Natural killer cell (primary cell): ENCODE results near the gene ZSWIM8. TPM values are rescaled to one million over a fixed set of nuclear protein-coding genes. Genes with fewer than 3 reads are reported as not detected.
"Not testable (repeated sequence)": the region's sequence is repeated elsewhere in the genome, so short reads cannot be mapped to it uniquely, and the experiment has no call there.

Experiments
- ATAC-seq, 3 donors: fragments of 150-1000 bp in 2 of 3; fragments of 200-7000 bp in 1 of 3; cut with Tn5 transposase; 1 replicate in 1 of 3; 2 replicates in 2 of 3; pipeline ENCODE4 v1.10.0; 2021; ENCODE audit warnings: mild to moderate bottlenecking in 2 of 3, moderate library complexity in 2 of 3
- DNase-seq, 2 donors: peaks; one replicate each; pipeline versions ENCODE4 v3.0.0 to v3.0.0-alpha.2; 2013 to 2021; ENCODE audit warnings: mixed read lengths in 1 of 2
- H3K27ac ChIP-seq: one replicate; pipeline ENCODE4 v1.5.1; 2013; ENCODE audit warnings: mild to moderate bottlenecking, low read length
- H3K27me3 ChIP-seq: one replicate; pipeline ENCODE4 v1.6.1; 2013; ENCODE audit warnings: low read length; ENCODE audit not compliant: control insufficient read depth, insufficient read depth
- H3K36me3 ChIP-seq: one replicate; pipeline ENCODE4 v1.6.1; 2013; ENCODE audit warnings: low read length; ENCODE audit not compliant: control insufficient read depth, insufficient read depth
- H3K4me1 ChIP-seq: one replicate; pipeline ENCODE4 v1.6.1; 2013; ENCODE audit warnings: low read length; ENCODE audit not compliant: control insufficient read depth, insufficient read depth
- H3K4me3 ChIP-seq: one replicate; pipeline ENCODE4 v1.5.1; 2013; ENCODE audit warnings: low read length
- H3K9me3 ChIP-seq: one replicate; pipeline ENCODE4 v1.6.1; 2013; ENCODE audit warnings: low read length; ENCODE audit not compliant: control insufficient read depth, insufficient read depth
- H3K27ac Mint-ChIP-seq, 2 donors: one replicate each; pipeline ENCODE4 v1.8.0; 2022; ENCODE audit warnings: mild to moderate bottlenecking in 2 of 2, mixed read lengths in 2 of 2, moderate library complexity in 1 of 2
- H3K27me3 Mint-ChIP-seq, 2 donors: one replicate each; pipeline ENCODE4 v1.8.0; 2022; ENCODE audit warnings: low read depth in 2 of 2, mixed read lengths in 2 of 2
- H3K36me3 Mint-ChIP-seq: one replicate; pipeline ENCODE4 v1.8.0; 2022; ENCODE audit warnings: mixed read lengths
- H3K4me1 Mint-ChIP-seq, 2 donors: one replicate each; pipeline ENCODE4 v1.8.0; 2022; ENCODE audit warnings: mixed read lengths in 2 of 2
- H3K4me3 Mint-ChIP-seq: one replicate; pipeline ENCODE4 v1.8.0; 2022; ENCODE audit warnings: mild to moderate bottlenecking, moderate library complexity, mixed read lengths
- H3K9me3 Mint-ChIP-seq, 2 donors: one replicate each; pipeline ENCODE4 v1.8.0; 2022; ENCODE audit warnings: mixed read lengths in 2 of 2
- CTCF ChIP-seq: fragments of 200-600 bp; IDR thresholded peaks from one replicate; pipeline ENCODE4 v1.8.0; 2022; ENCODE audit warnings: antibody characterized with exemption
- whole genome bisulfite sequencing: methylation state at CpG from one replicate; pipeline ENCODE4 v1.1.7; 2013; ENCODE audit warnings: missing lambda C conversion rate; ENCODE audit not compliant: insufficient coverage; 5-methylcytosine and 5-hydroxymethylcytosine counted together
- intact Hi-C: fragments of 100-400 bp; cut with micrococcal nuclease; formaldehyde crosslinking; loops from one replicate; pipeline ENCODE4 v1.14.2; 2022
- total RNA-seq, 4 donors: library from RNA; stranded (reverse); fragments of 120-200 nt in 1 of 4; gene quantifications; one replicate each; pipeline versions ENCODE4 v1.2.3 to v1.2.4, GENCODE V29; 2013 to 2022

Gene ZSWIM8
- total RNA-seq, 3 donors from 2014 or later (not counting 1 experiment from before 2014, with no cell fraction given): 157 to 161 (median 159) TPM

GRCh38 chr10:73782749-73783085, 2.7 kb upstream of the ZSWIM8 start:
- Histone ChIP-seq H3K4me3 (peak overlapping the region; percentile 52), H3K27me3 (no peaks in the 10 kb centered on the region), H3K36me3 (peaks cover 15% of the 10 kb centered on the region), H3K9me3 (no peaks in the 10 kb centered on the region), H3K4me1 (peaks cover 37% of the 10 kb centered on the region), H3K27ac (peak overlapping the region; percentile 65)
- H3K4me3 Mint-ChIP-seq: peak overlapping the region; percentile 100
- ATAC-seq: no peak
- no peak for DNase-seq
- no peaks in the 10 kb centered on the region for H3K27me3 Mint-ChIP-seq
- 61% methylated on average over 2 of the region's 2 CpGs for WGBS
- intact Hi-C loops: no loop called here
- peaks cover 52 to 53% of the 10 kb centered on the region in 2 donors for H3K4me1 Mint-ChIP-seq
- TF ChIP-seq CTCF: no peak
- H3K36me3 Mint-ChIP-seq: no peaks in the 10 kb centered on the region
- peak overlapping the region; percentile 96 for H3K27ac Mint-ChIP-seq
- H3K9me3 Mint-ChIP-seq: no peaks in the 10 kb centered on the region

GRCh38 chr10:73785721-73786511, 510 bp downstream of the ZSWIM8 start:
- Histone ChIP-seq H3K27me3 (no peaks in the 10 kb centered on the region), H3K4me1 (peaks cover 26% of the 10 kb centered on the region), H3K36me3 (peaks cover 20% of the 10 kb centered on the region), H3K27ac (peak overlapping the region; percentile 69), H3K4me3 (peak overlapping the region; percentile 48), H3K9me3 (no peaks in the 10 kb centered on the region)
- Mint-ChIP-seq H3K27me3 (no peaks in the 10 kb centered on the region), H3K4me3 (peak overlapping the region; percentile 96), H3K27ac (peak overlapping the region; percentile 90 to 96), H3K4me1 (peaks cover 45 to 55% of the 10 kb centered on the region in 2 donors), H3K36me3 (no peaks in the 10 kb centered on the region), H3K9me3 (no peaks in the 10 kb centered on the region)
- peak in 1 of 2 donors; percentile 66 for DNase-seq
- TF ChIP-seq CTCF: no peak
- peak; percentile 11 to 40 (median 33) for ATAC-seq
- intact Hi-C loops: loop anchor here (1.0 to 5.0 kb wide), 5 partner anchors 12 to 391 kb away; partner anchors contain the start of genes NDST2 and SEC24C
- WGBS: under 1% methylated on average over 54 of the region's 54 CpGs

GRCh38 chr10:73786512-73786885, 1.1 kb downstream of the ZSWIM8 start:
- H3K4me3 Mint-ChIP-seq: peak overlapping the region; percentile 96
- no peaks in the 10 kb centered on the region for H3K27me3 ChIP-seq
- intact Hi-C loops: loop anchor here (5.0 kb wide), 1 partner anchor 391 kb away; no protein-coding TSS in a partner anchor
- ATAC-seq: no peak
- H3K36me3 Mint-ChIP-seq: no peaks in the 10 kb centered on the region
- H3K9me3 ChIP-seq: no peaks in the 10 kb centered on the region
- no peak for DNase-seq
- H3K4me1 ChIP-seq: peaks cover 22% of the 10 kb centered on the region
- no peaks in the 10 kb centered on the region for H3K27me3 Mint-ChIP-seq
- peaks cover 26% of the 10 kb centered on the region for H3K36me3 ChIP-seq
- H3K9me3 Mint-ChIP-seq: no peaks in the 10 kb centered on the region
- WGBS: 5% methylated on average over 2 of the region's 2 CpGs
- peak overlapping the region; percentile 90 to 96 for H3K27ac Mint-ChIP-seq
- H3K27ac ChIP-seq: peak overlapping the region; percentile 69
- H3K4me3 ChIP-seq: peak overlapping the region; percentile 48
- peaks cover 41 to 51% of the 10 kb centered on the region in 2 donors for H3K4me1 Mint-ChIP-seq
- no peak for TF ChIP-seq CTCF

- not testable (repeated sequence) for H3K36me3 Mint-ChIP-seq, H3K4me3 ChIP-seq, H3K9me3 ChIP-seq, ATAC-seq, H3K27me3 ChIP-seq, H3K27ac ChIP-seq, DNase-seq, H3K27me3 Mint-ChIP-seq, H3K9me3 Mint-ChIP-seq
- H3K4me1 Mint-ChIP-seq: peaks cover 34 to 45% of the 10 kb centered on the region in 2 donors
- peak overlapping the region; percentile 35 for H3K4me3 Mint-ChIP-seq
- intact Hi-C loops: loop anchor here (5.0 kb wide), 1 partner anchor 390 kb away; no protein-coding TSS in a partner anchor
- Histone ChIP-seq H3K36me3 (peaks cover 33% of the 10 kb centered on the region), H3K4me1 (peaks cover 22% of the 10 kb centered on the region)
- peak overlapping the region; percentile 35 to 96 for H3K27ac Mint-ChIP-seq
- 97% methylated on average over 19 of the region's 21 CpGs for WGBS
These were observed 1.8 kb downstream of the ZSWIM8 start for GRCh38 chr10:73787031-73787800.
